HG02885 (cell line): ENCODE results near the gene HOXA2.

Source experiments
- ATAC-seq: cut with Tn5 transposase; IDR thresholded peaks from one replicate; pipeline ENCODE4 v1.9.1; 2021; ENCODE audit warnings: mild to moderate bottlenecking; ENCODE audit not compliant: unreplicated experiment, poor library complexity

The HOXA2 gene

DNA sequence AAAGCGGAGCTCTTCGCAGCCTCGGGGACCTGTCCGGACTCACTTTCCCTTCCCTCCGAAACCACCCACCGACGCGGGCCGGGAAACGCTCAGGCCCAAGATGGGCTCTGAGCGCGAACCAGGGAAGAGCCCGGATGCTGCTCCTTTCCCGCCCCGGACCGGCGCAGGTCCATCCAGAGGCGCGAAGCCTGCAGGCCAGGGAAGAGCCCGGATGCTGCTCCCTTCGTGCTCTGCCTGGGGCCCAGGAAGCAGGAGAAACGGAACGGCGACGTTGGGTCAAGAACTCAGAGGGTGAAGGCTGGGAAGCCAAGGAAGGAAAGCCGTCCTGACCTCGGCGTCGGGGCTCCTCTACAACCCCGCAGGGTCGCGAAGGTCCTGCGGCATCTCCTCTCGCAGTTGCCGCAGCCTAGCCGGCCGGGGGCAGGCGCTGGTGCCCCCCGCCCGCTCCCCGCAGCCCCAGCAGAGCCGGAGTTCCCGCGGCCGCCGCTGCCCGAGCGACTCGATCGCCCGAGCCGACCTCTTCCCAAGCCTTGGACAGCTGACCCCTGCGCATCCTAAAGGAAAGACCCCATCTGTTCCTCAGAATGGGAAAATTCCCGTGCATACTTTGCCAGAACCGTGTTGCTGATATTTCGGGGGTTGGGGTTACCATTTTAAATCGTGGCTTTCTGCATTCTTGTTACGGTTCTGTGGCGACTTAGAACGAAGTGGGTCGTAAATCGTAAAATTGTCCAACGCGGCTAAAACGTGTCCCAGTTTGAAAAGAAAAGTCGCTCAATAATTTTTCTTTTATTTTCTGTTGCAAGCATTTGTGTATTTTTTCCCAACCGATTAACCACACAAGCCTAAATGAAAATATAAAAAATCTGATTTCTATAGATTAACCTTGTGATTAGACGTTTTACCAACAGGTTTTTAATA is 14.2 kb downstream of the HOXA2 start:
- ATAC-seq, result no peak

DNA sequence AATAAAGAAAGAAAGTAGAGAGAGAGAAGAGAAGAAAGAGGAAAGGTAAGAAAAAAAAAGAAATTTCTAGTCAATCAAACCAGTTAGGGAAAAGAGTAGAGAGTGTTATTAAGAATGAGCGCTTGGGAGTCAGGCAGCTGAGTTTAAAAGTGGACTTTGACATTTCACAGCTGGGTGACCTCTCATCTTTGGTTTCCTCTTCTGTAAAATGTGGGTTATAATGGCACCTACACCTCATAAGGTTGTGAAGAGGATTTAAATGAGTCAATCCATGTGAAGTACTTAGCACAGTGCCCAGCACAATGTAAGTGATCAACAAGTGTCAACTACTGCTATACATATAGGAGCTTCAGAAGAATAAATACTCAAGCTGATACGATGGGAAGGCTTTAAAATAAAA is 18.8 kb downstream of the HOXA2 start:
- ATAC-seq, result no peak

DNA sequence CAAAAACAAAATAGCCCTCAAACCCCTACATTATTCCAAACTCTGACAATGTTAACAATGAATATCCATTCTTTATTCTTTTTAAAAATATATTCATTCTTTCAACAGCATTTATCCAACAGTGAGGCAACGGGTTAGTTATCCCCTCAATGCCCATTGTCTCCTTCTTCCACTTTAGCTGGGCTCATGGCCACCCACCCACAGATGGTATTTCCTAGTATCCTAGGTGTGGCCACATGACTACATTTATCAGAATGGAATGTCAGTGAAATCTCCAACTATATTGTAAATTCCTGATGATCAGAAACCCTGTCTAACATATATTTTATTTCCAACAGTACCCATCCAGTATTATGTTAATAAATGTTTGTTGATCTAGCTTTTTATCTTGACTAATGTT is 20.3 kb downstream of the HOXA2 start:
- ATAC-seq, result no peak

- ATAC-seq, result no peak
Measured at GRCh38 chr7:27080844-27081436, 21.5 kb downstream of the HOXA2 start.

DNA sequence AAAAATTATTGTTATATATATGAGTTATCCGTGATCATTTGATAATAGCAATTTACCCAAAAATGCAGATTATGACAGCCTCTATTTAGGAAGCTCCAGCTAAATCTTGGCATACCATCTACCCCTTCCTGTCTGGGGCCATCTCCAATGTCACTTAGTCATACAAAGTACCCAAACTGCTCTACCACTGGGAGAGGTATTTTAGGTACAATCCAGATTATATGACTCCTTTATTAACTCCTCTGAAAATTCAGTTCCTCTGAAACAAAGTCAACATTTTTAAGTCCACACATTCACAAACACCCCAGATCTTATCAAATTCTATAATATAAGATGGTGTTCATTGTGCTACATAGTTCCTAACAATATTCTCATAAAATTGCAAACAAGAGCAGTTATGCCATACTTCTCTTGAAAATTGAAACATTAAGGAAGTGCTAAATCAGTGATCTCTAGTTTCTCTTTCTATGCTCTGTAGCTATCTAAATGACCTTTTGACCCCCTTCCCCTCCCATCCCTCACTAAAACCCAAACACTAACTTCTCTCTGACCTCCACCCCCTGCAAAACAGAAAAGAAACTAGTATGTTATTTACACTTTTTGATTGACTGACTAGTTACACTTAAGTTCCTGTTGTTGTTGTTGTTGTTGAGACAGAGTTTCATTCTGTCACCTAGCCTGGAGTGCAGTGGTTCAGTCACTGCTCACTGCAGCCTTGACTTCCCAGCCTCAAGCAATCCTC is 23.1 kb downstream of the HOXA2 start:
- no peak for ATAC-seq

DNA sequence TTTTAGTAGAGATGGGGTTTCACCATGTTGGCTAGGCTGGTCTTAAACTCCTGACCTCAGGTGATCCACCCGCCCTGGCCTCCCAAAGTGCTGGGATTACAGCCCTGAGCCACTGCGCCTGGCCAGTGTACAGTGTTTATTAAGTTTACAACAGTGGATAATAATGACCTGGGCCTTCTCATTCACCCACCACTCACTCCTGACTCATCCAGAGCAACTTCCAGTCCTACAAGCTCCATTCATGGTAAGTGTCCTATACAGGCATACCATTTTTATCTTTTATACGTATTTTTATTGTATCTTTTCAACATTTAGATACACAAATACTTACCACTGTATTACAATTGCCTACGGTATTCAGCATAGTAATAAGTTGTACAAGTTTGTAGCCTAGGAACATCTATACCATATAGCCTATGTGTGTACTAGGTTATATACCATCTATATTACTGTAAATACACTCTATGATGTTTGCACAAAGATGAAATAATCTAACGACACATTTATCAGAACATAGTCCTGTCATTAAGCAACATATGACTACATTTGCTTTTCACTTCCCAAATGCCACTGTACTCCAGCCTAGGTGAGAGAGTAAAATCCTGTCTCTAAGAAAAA is 23.8 kb downstream of the HOXA2 start:
- no peak for ATAC-seq

- ATAC-seq, result no peak
Measured at GRCh38 chr7:27073076-27073475, 29.4 kb downstream of the HOXA2 start.

GRCh38 chr7:27071622-27072390 is 30.7 kb downstream of the HOXA2 start:
- no peak for ATAC-seq

- ATAC-seq, result no peak
Measured at GRCh38 chr7:27068259-27068658, 34.2 kb downstream of the HOXA2 start.

- ATAC-seq, result no peak
Measured at GRCh38 chr7:27066148-27066547, 36.3 kb downstream of the HOXA2 start.

GRCh38 chr7:27065709-27066108 is 36.8 kb downstream of the HOXA2 start:
- no peak for ATAC-seq

DNA sequence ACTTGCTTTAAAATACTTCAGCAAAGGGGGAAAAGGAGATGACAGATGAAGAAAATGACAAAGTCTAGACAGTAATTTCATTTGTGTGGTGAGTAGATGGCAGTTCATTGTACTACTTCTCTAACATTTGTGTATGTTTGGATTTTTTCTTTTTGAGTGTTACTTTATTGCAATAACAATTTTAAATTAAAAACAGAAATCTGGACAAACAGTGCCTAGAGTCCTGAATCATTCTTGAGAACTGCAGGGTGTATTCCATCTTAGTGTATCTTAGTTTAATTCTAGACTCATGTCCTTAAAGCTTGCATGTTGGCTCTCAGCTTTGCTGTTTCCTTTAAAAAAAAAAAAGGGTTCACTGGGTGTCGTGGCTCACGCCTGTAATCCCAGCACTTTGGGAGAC is 37.8 kb downstream of the HOXA2 start:
- no peak for ATAC-seq

DNA sequence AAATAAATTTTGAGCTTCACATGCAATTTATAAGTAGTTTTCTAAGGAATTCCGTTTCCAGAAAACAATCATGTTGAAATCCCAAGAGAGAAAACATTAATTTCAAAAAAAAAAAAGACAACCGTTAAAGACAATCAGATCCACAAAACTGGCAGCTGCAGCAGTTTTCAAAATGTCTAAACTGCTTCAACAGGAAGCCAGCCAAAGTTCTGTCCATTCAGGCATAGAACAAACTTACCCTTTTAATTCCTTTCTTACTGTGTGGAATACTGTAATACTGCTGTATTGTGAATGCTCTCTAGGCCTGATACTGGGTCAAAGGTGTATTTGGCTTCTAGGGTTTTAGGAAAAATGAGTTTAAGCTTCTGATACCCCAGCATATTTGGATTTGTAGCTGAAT is 38.3 kb downstream of the HOXA2 start:
- no peak for ATAC-seq

DNA sequence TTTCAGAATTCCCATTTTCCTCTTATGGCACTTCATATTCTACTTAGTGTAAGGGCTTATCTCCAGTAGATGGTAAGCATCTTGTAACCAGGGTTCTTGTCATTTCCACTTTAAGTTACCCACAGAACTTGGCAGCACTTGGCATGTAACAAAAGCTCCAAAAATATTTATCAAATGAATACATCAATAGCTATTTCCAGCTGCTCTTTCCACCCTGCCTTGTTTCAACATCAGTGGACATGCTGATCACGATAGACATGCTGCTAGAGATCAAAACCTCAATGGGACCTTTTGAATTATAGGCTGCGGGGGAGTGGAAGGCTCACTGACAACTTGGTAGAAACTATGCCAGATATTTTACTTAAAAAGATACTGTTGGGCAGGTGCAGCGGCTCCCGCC is 39.5 kb downstream of the HOXA2 start:
- ATAC-seq, result no peak

DNA sequence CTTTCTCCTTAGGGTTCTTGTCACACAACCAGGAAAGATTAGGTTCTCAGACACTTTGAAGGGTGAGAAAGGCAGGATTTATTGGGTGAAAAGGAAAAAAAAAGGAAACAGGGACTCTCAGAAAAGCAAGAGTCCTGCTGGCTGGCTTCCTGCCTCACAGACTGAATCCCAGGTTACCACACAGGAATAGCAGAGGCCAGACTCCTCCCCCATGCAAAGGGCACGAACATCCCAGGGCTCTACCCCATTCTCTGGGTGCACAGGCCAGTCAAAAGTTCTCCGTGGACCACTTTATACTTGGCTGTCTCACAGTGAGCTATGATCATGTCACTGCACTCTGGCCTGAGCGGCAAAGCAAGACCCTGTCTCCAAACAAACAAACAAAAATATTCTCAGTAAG is 49.3 kb downstream of the HOXA2 start:
- no peak for ATAC-seq

- no peak for ATAC-seq
Measured at GRCh38 chr7:27051451-27051850, 51.0 kb downstream of the HOXA2 start.
